GM12878 (cell line): Measurements from ENCODE around the gene CHRDL1.

Experiments
- ELK1 ChIP-seq: IDR thresholded peaks from 2 replicates; pipeline ENCODE4 v1.6.1; 2012; ENCODE audit warnings: low read depth, low read length, improper control_type of control experiment
- ESRRA ChIP-seq: IDR thresholded peaks from 2 replicates; pipeline ENCODE4 v1.6.1; 2012; ENCODE audit warnings: mild to moderate bottlenecking, low read length, improper control_type of control experiment
- RAD51 ChIP-seq: fragments of 450-650 bp; IDR thresholded peaks from 2 replicates; pipeline ENCODE4 v1.6.1; 2016; ENCODE audit warnings: moderate library complexity, mild to moderate bottlenecking, inconsistent platforms

GRCh38 chrX:110791071-110791470, 4.5 kb downstream of the CHRDL1 start:
- TF ChIP-seq RAD51 (no peak), ELK1 (no peak), ESRRA (no peak)
